HFFc6 (cell line): ENCODE data around the gene SULT2B1. TPM values are rescaled to one million over a fixed set of nuclear protein-coding genes. Genes with fewer than 3 reads are reported as not detected.
"Not testable (repeated sequence)": the region's sequence is repeated elsewhere in the genome, so short reads cannot be mapped to it uniquely, and the experiment has no call there.

Experiments used
- DNase-seq: peaks from one replicate; pipeline ENCODE4 v3.0.0-alpha.2; 2018
- H3K27ac Mint-ChIP-seq: 2 replicates; pipeline ENCODE4 v1.8.0; 2020; ENCODE audit warnings: mild to moderate bottlenecking, mixed read lengths
- H3K27me3 Mint-ChIP-seq: 2 replicates; pipeline ENCODE4 v1.8.0; 2021; ENCODE audit warnings: mild to moderate bottlenecking, moderate library complexity, mixed read lengths; ENCODE audit not compliant: insufficient read depth
- H3K36me3 Mint-ChIP-seq: 2 replicates; pipeline ENCODE4 v1.8.0; 2021; ENCODE audit warnings: low read depth, mixed read lengths
- H3K4me1 Mint-ChIP-seq: 2 replicates; pipeline ENCODE4 v1.8.0; 2020; ENCODE audit warnings: low read depth, mixed read lengths
- H3K4me3 Mint-ChIP-seq: 2 replicates; pipeline ENCODE4 v1.8.0; 2020; ENCODE audit warnings: mild to moderate bottlenecking, moderate library complexity, mixed read lengths
- H3K9me3 Mint-ChIP-seq: 2 replicates; pipeline ENCODE4 v1.8.0; 2020; ENCODE audit warnings: mild to moderate bottlenecking, mixed read lengths
- CTCF ChIP-seq: fragments of 200-600 bp; sonication (generic); IDR thresholded peaks from 2 replicates; pipeline ENCODE4 v1.5.0; 2021; ENCODE audit warnings: antibody characterized with exemption, mild to moderate bottlenecking
- total RNA-seq, 6 experiments: library from RNA; stranded (reverse); fragmentation: NEBNext Ultra II Directional; extraction: Animal tissue kit (Norgen Biotek cat#: 25700); gene quantifications; 2 replicates in 1 of 6; 3 replicates in 5 of 6; pipeline ENCODE4 v1.2.3, GENCODE V29; 2021

Gene SULT2B1
- total RNA-seq, 6 experiments from 2014 or later = 0.33 TPM; not detected in 5

- TF ChIP-seq CTCF = no peak
- H3K27me3 Mint-ChIP-seq = no peaks in the 10 kb centered on the region; the same call in none of the 2 replicates
- H3K36me3 Mint-ChIP-seq = no peaks in the 10 kb centered on the region
- H3K27ac Mint-ChIP-seq = no peak overlapping the region
- peaks cover 29% of the 10 kb centered on the region for H3K4me1 Mint-ChIP-seq
- no peak for DNase-seq
- H3K9me3 Mint-ChIP-seq = no peaks in the 10 kb centered on the region
- no peak overlapping the region for H3K4me3 Mint-ChIP-seq
Observed at GRCh38 chr19:48629297-48629598, 77.3 kb downstream of the SULT2B1 start.

- Mint-ChIP-seq H3K36me3 (no peaks in the 10 kb centered on the region), H3K9me3 (no peaks in the 10 kb centered on the region), H3K4me3 (no peak overlapping the region), H3K4me1 (peaks cover 34% of the 10 kb centered on the region), H3K27ac (no peak overlapping the region), H3K27me3 (no peaks in the 10 kb centered on the region; the same call in none of the 2 replicates)
- TF ChIP-seq CTCF = no peak
- DNase-seq = no peak
Observed at GRCh38 chr19:48629599-48630295, 77.8 kb downstream of the SULT2B1 start.

- Mint-ChIP-seq H3K9me3 (no peaks in the 10 kb centered on the region), H3K4me3 (0 out of 2 replicates have a peak overlapping the region, but pooled peaks have one; percentile 30), H3K4me1 (peaks cover 32% of the 10 kb centered on the region), H3K36me3 (no peaks in the 10 kb centered on the region), H3K27ac (no peak overlapping the region), H3K27me3 (no peaks in the 10 kb centered on the region; the same call in none of the 2 replicates)
- no peak for DNase-seq
- TF ChIP-seq CTCF = no peak
Observed at GRCh38 chr19:48630296-48631063, 78.5 kb downstream of the SULT2B1 start.

- Mint-ChIP-seq H3K4me1 (peaks cover 36% of the 10 kb centered on the region), H3K27ac (0 out of 2 replicates have a peak overlapping the region, but pooled peaks have one; percentile 11), H3K9me3 (no peaks in the 10 kb centered on the region), H3K27me3 (peaks cover 2% of the 10 kb centered on the region), H3K36me3 (no peaks in the 10 kb centered on the region), H3K4me3 (no peak overlapping the region)
- no peak for TF ChIP-seq CTCF
- peak; percentile 34 for DNase-seq
Observed at GRCh38 chr19:48631225-48631624, 79.3 kb downstream of the SULT2B1 start.

GRCh38 chr19:48632286-48632685 lies 80.3 kb downstream of the SULT2B1 start:
- not testable (repeated sequence) for H3K4me3 Mint-ChIP-seq, DNase-seq, H3K36me3 Mint-ChIP-seq, H3K9me3 Mint-ChIP-seq, H3K27me3 Mint-ChIP-seq
- Mint-ChIP-seq H3K27ac (peak overlapping the region; percentile 51), H3K4me1 (peaks cover 37% of the 10 kb centered on the region)

GRCh38 chr19:48632692-48633147 lies 80.7 kb downstream of the SULT2B1 start:
- peaks cover 41% of the 10 kb centered on the region for H3K4me1 Mint-ChIP-seq
- no peak overlapping the region for H3K4me3 Mint-ChIP-seq
- no peak for TF ChIP-seq CTCF
- DNase-seq = peak; percentile 53
- no peaks in the 10 kb centered on the region for H3K36me3 Mint-ChIP-seq
- peaks cover 3% of the 10 kb centered on the region; the same call in 1 of the 2 replicates for H3K27me3 Mint-ChIP-seq
- peak overlapping the region; percentile 51 for H3K27ac Mint-ChIP-seq
- H3K9me3 Mint-ChIP-seq = no peaks in the 10 kb centered on the region
